KOPT-K1 (cell line): ENCODE results near the gene USP20.

ENCODE experiments used
- H3K27ac ChIP-seq: fragments of 200-600 bp; sonication (generic); 2 replicates; pipeline ENCODE4 v1.5.1; 2016; ENCODE audit warnings: antibody characterized with exemption, mild to moderate bottlenecking, low read depth, low read length; ENCODE audit not compliant: poor library complexity, severe bottlenecking
- H3K36me3 ChIP-seq: fragments of 200-600 bp; sonication (generic); 2 replicates; pipeline ENCODE4 v1.5.1; 2017; ENCODE audit warnings: antibody characterized with exemption, mild to moderate bottlenecking, low read length, moderate library complexity; ENCODE audit not compliant: insufficient read depth
- H3K9me3 ChIP-seq: fragments of 200-600 bp; sonication (generic); 2 replicates; pipeline ENCODE4 v1.5.1; 2017; ENCODE audit warnings: antibody characterized with exemption, low read length, mild to moderate bottlenecking; ENCODE audit not compliant: insufficient read depth, poor library complexity, severe bottlenecking

USP20 gene

GRCh38 chr9:129918296-129918950 lies 83.2 kb downstream of the USP20 start:
- peaks cover 87% of the 10 kb centered on the region for H3K36me3 ChIP-seq
- H3K9me3 ChIP-seq, result no peaks in the 10 kb centered on the region
- H3K27ac ChIP-seq, result peak overlapping the region; percentile 3

- Histone ChIP-seq H3K27ac (peak overlapping the region; percentile 3), H3K36me3 (peaks cover 94% of the 10 kb centered on the region), H3K9me3 (no peaks in the 10 kb centered on the region)
Measured at GRCh38 chr9:129919277-129919676, 84.0 kb downstream of the USP20 start.

- no peaks in the 10 kb centered on the region for H3K9me3 ChIP-seq
- H3K27ac ChIP-seq, result no peak overlapping the region
- H3K36me3 ChIP-seq, result peaks cover 99% of the 10 kb centered on the region
Measured at GRCh38 chr9:129919841-129920240, 84.6 kb downstream of the USP20 start.

- Histone ChIP-seq H3K36me3 (peaks cover 100% of the 10 kb centered on the region), H3K27ac (no peak overlapping the region), H3K9me3 (no peaks in the 10 kb centered on the region)
Measured at GRCh38 chr9:129921905-129922304, 86.6 kb downstream of the USP20 start.

GRCh38 chr9:129923589-129923988 lies 88.3 kb downstream of the USP20 start:
- Histone ChIP-seq H3K9me3 (no peaks in the 10 kb centered on the region), H3K36me3 (peaks cover 100% of the 10 kb centered on the region)

GRCh38 chr9:129929496-129930125 lies 94.4 kb downstream of the USP20 start:
- Histone ChIP-seq H3K9me3 (no peaks in the 10 kb centered on the region), H3K27ac (no peak overlapping the region), H3K36me3 (peaks cover 71% of the 10 kb centered on the region)

More at GRCh38 chr9:129923589-129923988, 88.3 kb downstream of the USP20 start:
- no peak overlapping the region for H3K27ac ChIP-seq

GRCh38 chr9:129930743-129931142 lies 95.5 kb downstream of the USP20 start:
- H3K36me3 ChIP-seq, result peaks cover 61% of the 10 kb centered on the region
- peak overlapping the region; percentile 3 for H3K27ac ChIP-seq
- H3K9me3 ChIP-seq, result no peaks in the 10 kb centered on the region
